HEK293T (cell line): ENCODE measurements around the gene TMCO4.

Experiments
- CTCF ChIA-PET: fragments of 350-600 bp; formaldehyde crosslinking; extraction: SDS; loops from one replicate; lab custom pipeline; 2021; ENCODE audit warnings: antibody characterized with exemption, inconsistent platforms; lab: Yijun Ruan, JAX
- POLR2A ChIA-PET: fragments of 350-600 bp; formaldehyde crosslinking; extraction: SDS; loops from one replicate; lab custom pipeline; 2020; ENCODE audit warnings: antibody characterized with exemption, inconsistent platforms; lab: Yijun Ruan, JAX
- DNase-seq: peaks from one replicate; pipeline ENCODE4 v3.0.0; 2012; ENCODE audit warnings: mixed read lengths; ENCODE audit errors: extremely low spot score
- ARNT ChIP-seq: fragments of 450-650 bp; IDR thresholded peaks from 2 replicates; pipeline ENCODE4 v1.6.1; 2017; ENCODE audit warnings: mild to moderate bottlenecking
- BHLHE40 ChIP-seq: fragments of 450-650 bp; IDR thresholded peaks from 2 replicates; pipeline ENCODE4 v1.6.1; 2016; ENCODE audit warnings: mild to moderate bottlenecking, moderate library complexity, borderline replicate concordance
- CTBP1 ChIP-seq: fragments of 450-650 bp; IDR thresholded peaks from 2 replicates; pipeline ENCODE4 v1.6.1; 2016; ENCODE audit warnings: borderline replicate concordance
- ELF4 ChIP-seq: fragments of 450-650 bp; IDR thresholded peaks from 2 replicates; pipeline ENCODE4 v1.6.1; 2017; ENCODE audit warnings: antibody characterized with exemption
- FOXA1 ChIP-seq: fragments of 450-650 bp; IDR thresholded peaks from 2 replicates; pipeline ENCODE4 v1.6.1; 2016; ENCODE audit warnings: mild to moderate bottlenecking
- FOXK2 ChIP-seq: fragments of 450-650 bp; IDR thresholded peaks from 2 replicates; pipeline ENCODE4 v1.6.1; 2016; ENCODE audit warnings: mild to moderate bottlenecking
- FOXM1 ChIP-seq: fragments of 450-650 bp; IDR thresholded peaks from 2 replicates; pipeline ENCODE4 v1.6.1; 2017; ENCODE audit warnings: mild to moderate bottlenecking, borderline replicate concordance
- HDGF ChIP-seq: fragments of 450-650 bp; IDR thresholded peaks from 2 replicates; pipeline ENCODE4 v1.6.1; 2017; ENCODE audit warnings: antibody characterized with exemption, borderline replicate concordance
- L3MBTL2 ChIP-seq: fragments of 450-650 bp; conservative IDR thresholded peaks from 2 replicates; pipeline ENCODE4 v1.6.1; 2016; ENCODE audit warnings: mild to moderate bottlenecking
- LEF1 ChIP-seq: fragments of 450-650 bp; IDR thresholded peaks from 2 replicates; pipeline ENCODE4 v1.6.1; 2017; ENCODE audit warnings: mild to moderate bottlenecking, borderline replicate concordance
- NFRKB ChIP-seq: fragments of 450-650 bp; IDR thresholded peaks from 2 replicates; pipeline ENCODE4 v1.6.1; 2016; ENCODE audit warnings: mild to moderate bottlenecking, moderate library complexity
- SP1 ChIP-seq: fragments of 450-650 bp; IDR thresholded peaks from 2 replicates; pipeline ENCODE4 v1.6.1; 2017
- SUZ12 ChIP-seq: fragments of 450-650 bp; IDR thresholded peaks from 2 replicates; pipeline ENCODE4 v1.6.1; 2016; ENCODE audit warnings: mild to moderate bottlenecking
- TARDBP ChIP-seq: fragments of 450-650 bp; IDR thresholded peaks from 2 replicates; pipeline ENCODE4 v1.6.1; 2016
- ZNF384 ChIP-seq: fragments of 450-650 bp; IDR thresholded peaks from 2 replicates; pipeline ENCODE4 v1.6.1; 2016
- TF ChIP-seq, protein P1 (sequence below): fragments of 450-650 bp; IDR thresholded peaks from 2 replicates; pipeline ENCODE4 v1.6.1; 2016

The TMCO4 gene

DNA sequence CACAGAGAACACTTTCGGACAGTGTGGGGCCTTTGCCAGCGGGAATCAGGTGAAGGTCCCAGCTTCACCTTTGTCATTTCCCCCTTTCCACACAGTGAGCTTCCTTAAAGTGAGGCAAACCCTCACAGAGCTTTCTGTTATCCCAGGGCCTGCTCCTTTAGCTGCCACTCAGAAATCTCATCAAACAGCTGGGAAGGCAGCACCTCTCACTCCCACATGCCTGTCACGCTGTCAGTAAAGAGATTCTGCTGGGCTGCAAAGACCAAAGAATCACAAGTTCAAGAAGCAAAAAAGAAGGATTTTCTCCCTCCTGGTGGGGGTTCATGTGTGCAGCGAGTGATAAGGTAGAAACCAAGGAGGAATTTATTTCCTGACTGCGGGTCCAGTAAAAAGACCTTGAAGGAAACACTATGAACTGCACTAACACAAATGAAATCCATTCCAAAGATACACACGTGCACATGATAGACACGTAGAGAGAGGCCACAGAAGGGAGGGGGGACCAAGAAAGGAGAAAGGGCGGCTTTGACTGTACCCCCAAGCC lies 91.1 kb downstream of the TMCO4 start:
- ChIA-PET POLR2A (no interaction called here), CTCF (no interaction called here)
- no peak for DNase-seq
- no peak for TF ChIP-seq FOXK2
- TF ChIP-seq LEF1: no peak
- TF ChIP-seq ELF4: no peak
- TF ChIP-seq ARNT: no peak
- TF ChIP-seq BHLHE40: no peak
- TF ChIP-seq FOXM1: no peak
- no peak for TF ChIP-seq CTBP1
- no peak for TF ChIP-seq NFRKB

DNA sequence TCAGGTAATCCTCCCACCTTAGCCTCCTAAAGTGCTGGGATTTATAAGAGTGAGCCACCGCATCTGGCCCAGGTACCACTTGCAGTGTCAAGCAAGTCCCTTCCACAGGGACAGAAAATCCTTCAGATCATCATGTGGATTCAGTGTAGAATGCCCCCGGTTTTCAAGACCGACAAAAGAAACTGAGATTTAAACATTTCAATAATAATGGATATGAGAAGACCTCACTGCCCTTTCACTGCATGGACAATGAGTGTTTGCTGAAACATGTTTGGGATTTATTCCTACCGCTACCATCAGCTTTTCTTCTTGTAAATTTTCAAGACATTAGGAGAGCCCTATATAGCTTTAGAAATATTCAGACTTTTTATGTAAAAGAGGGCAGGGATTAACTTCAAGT lies 93.6 kb downstream of the TMCO4 start:
- ChIA-PET POLR2A (interaction anchor here (1.0 kb wide), 1 partner anchor 9 kb away, joined by 4 read pairs; no protein-coding TSS in a partner anchor), CTCF (interaction anchor here (1.5 to 4.1 kb wide), 2 partner anchors 9 to 45 kb away, joined by 7 to 53 read pairs; no protein-coding TSS in a partner anchor)
- no peak for DNase-seq
- TF ChIP-seq FOXA1: no peak
- TF ChIP-seq ELF4: no peak
- no peak for TF ChIP-seq FOXM1
- no peak for TF ChIP-seq CTBP1
- TF ChIP-seq SUZ12: no peak
- TF ChIP-seq ARNT: no peak
- TF ChIP-seq FOXK2: no peak
- TF ChIP-seq NFRKB: no peak
- no peak for TF ChIP-seq SP1
- TF ChIP-seq, protein P1, sequence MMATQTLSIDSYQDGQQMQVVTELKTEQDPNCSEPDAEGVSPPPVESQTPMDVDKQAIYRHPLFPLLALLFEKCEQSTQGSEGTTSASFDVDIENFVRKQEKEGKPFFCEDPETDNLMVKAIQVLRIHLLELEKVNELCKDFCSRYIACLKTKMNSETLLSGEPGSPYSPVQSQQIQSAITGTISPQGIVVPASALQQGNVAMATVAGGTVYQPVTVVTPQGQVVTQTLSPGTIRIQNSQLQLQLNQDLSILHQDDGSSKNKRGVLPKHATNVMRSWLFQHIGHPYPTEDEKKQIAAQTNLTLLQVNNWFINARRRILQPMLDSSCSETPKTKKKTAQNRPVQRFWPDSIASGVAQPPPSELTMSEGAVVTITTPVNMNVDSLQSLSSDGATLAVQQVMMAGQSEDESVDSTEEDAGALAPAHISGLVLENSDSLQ: no peak
- TF ChIP-seq TARDBP: no peak

DNA sequence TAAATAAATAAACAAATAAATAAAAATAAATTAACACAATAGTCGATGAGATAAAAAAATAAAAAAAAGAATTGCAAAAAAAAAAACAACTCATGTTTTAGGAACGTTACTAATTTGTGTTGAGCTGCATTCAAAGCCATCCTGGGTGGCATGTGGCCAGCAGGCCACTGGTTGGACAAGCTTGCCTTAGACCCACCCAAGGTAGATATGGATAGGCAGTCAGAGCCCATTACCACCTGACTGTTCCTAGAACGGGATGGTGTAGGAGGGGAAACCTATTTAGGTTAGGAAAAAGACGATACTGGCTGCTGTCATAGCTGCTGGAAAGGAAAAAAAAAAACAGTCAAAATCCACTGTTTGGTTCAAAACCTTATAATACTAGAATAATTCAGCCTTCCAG lies 94.3 kb downstream of the TMCO4 start:
- ChIA-PET POLR2A (interaction anchor here (1.5 kb wide), 1 partner anchor 43 kb away, joined by 6 read pairs; no protein-coding TSS in a partner anchor), CTCF (interaction anchor here (0.6 to 4.1 kb wide), 6 partner anchors 10 to 147 kb away, joined by 3 to 53 read pairs (median 5); no protein-coding TSS in a partner anchor)
- no peak for DNase-seq
- TF ChIP-seq LEF1: no peak
- no peak for TF ChIP-seq BHLHE40
- no peak for TF ChIP-seq SUZ12
- TF ChIP-seq ZNF384: no peak
- TF ChIP-seq FOXM1: no peak
- TF ChIP-seq ARNT: no peak
- no peak for TF ChIP-seq ELF4
- no peak for TF ChIP-seq TARDBP
- TF ChIP-seq NFRKB: no peak
- TF ChIP-seq FOXK2: no peak
- no peak for TF ChIP-seq L3MBTL2
- no peak for TF ChIP-seq FOXA1
- no peak for TF ChIP-seq HDGF
- no peak for TF ChIP-seq CTBP1
- TF ChIP-seq SP1: no peak
- TF ChIP-seq, protein P1: no peak

DNA sequence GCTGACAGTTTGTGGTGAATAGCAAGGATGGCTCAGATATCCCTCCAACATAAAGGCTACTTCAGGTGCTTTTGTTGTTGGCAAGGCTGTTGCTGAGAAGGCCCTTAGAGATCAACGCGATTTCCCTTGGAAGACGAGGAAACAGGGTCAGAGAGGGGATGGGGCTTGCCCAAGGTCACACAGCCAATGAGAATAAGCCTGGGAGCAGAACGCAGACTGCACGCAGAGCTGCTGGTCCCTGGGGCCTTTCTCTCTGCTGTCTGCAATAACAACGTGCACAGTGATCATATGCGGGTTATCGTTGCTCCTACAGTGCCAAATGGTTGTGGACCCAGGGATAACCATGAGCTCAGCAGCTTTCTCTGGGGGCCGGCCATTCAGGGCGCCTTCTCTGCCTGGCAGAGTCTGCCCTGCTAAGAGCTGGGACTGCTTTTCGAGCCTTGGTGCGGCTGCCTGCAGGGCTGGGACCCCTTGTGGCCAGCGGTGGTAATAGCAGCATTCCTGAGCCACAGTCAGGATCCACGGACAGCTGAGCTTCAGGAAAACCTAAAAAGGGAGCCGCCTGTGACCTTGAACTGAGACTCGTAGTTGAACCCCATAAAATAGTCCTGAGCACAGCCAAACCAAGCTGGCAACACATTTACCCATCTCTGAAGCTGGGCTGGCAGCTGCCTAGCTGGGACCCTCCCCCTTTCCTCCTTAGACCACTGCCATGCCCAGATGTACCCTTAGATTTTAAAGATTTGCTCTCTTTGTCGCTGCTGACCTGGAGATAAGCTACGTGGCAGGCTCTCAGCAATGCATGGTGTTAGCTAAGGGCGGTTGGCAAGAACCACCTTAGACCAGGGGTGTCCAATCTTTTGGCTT lies 95.2 kb downstream of the TMCO4 start:
- ChIA-PET POLR2A (interaction anchor here (1.0 to 1.5 kb wide), 3 partner anchors 10 to 42 kb away, joined by 4 to 6 read pairs (median 5); no protein-coding TSS in a partner anchor), CTCF (interaction anchor here (0.6 to 4.1 kb wide), 10 partner anchors 9 to 212 kb away, joined by 3 to 53 read pairs (median 4); no protein-coding TSS in a partner anchor)
- TF ChIP-seq LEF1: no peak
- no peak for TF ChIP-seq NFRKB
- TF ChIP-seq ZNF384: no peak
- TF ChIP-seq FOXA1: no peak
- TF ChIP-seq FOXM1: no peak
- no peak for TF ChIP-seq CTBP1
- TF ChIP-seq FOXK2: no peak
- TF ChIP-seq TARDBP: no peak
- no peak for TF ChIP-seq SUZ12
- TF ChIP-seq HDGF: no peak
- no peak for TF ChIP-seq ARNT
- TF ChIP-seq L3MBTL2: no peak
- no peak for TF ChIP-seq BHLHE40
- TF ChIP-seq, protein P1: no peak
- TF ChIP-seq SP1: no peak
- TF ChIP-seq ELF4: no peak
- DNase-seq: peak; percentile 90

DNA sequence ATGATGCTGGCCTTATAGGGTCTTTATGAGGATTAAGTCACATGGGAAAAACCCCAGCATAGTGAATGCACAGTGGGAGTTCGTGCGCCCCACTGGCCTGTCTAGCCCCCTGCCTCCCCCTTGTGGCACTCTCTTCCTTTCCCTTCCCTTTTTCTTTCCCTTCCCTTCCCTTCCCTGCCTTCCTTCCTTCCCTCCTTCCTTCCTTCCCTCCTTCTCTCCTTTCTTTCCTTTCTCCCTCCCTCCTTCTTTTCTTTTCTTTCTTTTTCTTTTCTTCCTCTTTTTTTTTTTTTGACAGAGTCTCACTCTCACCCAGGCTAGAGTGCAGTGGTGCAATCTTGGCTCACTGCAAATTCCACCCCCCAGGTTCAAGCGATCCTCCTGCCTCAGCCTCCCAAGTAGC lies 96.4 kb downstream of the TMCO4 start:
- TF ChIP-seq ELF4 (no peak), FOXA1 (no peak), CTBP1 (no peak), ARNT (no peak), L3MBTL2 (no peak), FOXM1 (no peak), ZNF384 (no peak), SP1 (no peak), FOXK2 (no peak), LEF1 (no peak), NFRKB (no peak), HDGF (no peak), SUZ12 (no peak), TARDBP (no peak)
- TF ChIP-seq, protein P1: no peak

More for the DNA sequence above, 96.4 kb downstream of the TMCO4 start:
- CTCF ChIA-PET: interaction anchor here (1.1 to 4.1 kb wide), 3 partner anchors 9 to 42 kb away, joined by 4 to 53 read pairs (median 10); no protein-coding TSS in a partner anchor
- no peak for DNase-seq
- POLR2A ChIA-PET: no interaction called here
